ENCODE data around the gene SYDE1. TPM values are rescaled to one million over a fixed set of nuclear protein-coding genes. Genes with fewer than 3 reads are reported as not detected.

The SYDE1 gene
- total RNA-seq, 1 donor from 2014 or later, result 0.53 TPM

DNA sequence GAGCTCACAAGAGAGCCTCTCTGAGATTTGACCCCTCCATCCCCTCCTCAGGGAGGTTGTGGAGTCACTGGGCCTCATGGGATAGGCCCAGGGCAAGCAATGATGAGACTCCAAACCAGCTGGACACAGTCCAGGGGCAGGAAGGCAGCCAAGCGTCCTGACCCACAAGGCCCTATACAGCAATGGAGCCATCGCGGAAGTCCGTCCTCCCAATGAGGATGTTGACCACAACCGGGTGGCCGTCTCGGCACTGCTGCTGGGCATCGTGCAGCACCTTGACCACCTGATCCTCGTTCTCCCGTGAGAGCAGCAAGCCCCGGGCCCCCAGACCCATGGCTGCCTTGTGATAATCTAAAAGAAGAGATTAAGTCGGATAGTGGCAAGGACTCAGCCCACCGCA is 7.9 kb downstream of the SYDE1 start:
- TF ChIP-seq, protein P1, sequence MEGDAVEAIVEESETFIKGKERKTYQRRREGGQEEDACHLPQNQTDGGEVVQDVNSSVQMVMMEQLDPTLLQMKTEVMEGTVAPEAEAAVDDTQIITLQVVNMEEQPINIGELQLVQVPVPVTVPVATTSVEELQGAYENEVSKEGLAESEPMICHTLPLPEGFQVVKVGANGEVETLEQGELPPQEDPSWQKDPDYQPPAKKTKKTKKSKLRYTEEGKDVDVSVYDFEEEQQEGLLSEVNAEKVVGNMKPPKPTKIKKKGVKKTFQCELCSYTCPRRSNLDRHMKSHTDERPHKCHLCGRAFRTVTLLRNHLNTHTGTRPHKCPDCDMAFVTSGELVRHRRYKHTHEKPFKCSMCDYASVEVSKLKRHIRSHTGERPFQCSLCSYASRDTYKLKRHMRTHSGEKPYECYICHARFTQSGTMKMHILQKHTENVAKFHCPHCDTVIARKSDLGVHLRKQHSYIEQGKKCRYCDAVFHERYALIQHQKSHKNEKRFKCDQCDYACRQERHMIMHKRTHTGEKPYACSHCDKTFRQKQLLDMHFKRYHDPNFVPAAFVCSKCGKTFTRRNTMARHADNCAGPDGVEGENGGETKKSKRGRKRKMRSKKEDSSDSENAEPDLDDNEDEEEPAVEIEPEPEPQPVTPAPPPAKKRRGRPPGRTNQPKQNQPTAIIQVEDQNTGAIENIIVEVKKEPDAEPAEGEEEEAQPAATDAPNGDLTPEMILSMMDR (IDR thresholded peaks at IDR 0.05; ENCODE audit: insufficient read depth, low read length, severe bottlenecking), result no peak
- FAIRE-seq, result peak; percentile 13

GRCh38 chr19:15115762-15116615 is 8.8 kb downstream of the SYDE1 start:
- Histone ChIP-seq H3K27me3 (ENCODE audit: control insufficient read depth, insufficient read depth, low read length) (no peaks in the 10 kb centered on the region), H3K36me3 (ENCODE audit: control insufficient read depth, insufficient read depth, low read length) (peaks cover 28% of the 10 kb centered on the region), H3K4me3 (ENCODE audit: low read depth, low read length) (no peak overlapping the region)
- FAIRE-seq (no peak), DNase-seq (ENCODE audit: low read depth) (no peak)
- TF ChIP-seq, protein P1 (IDR thresholded peaks at IDR 0.05; ENCODE audit: insufficient read depth, low read length, severe bottlenecking), result no peak

More for the DNA sequence above, 7.9 kb downstream of the SYDE1 start:
- DNase-seq (ENCODE audit: low read depth), result no peak
- H3K4me3 ChIP-seq (ENCODE audit: low read depth, low read length), result no peak overlapping the region
- H3K27me3 ChIP-seq (ENCODE audit: control insufficient read depth, insufficient read depth, low read length), result no peaks in the 10 kb centered on the region
- peaks cover 24% of the 10 kb centered on the region for H3K36me3 ChIP-seq (ENCODE audit: control insufficient read depth, insufficient read depth, low read length)

DNA sequence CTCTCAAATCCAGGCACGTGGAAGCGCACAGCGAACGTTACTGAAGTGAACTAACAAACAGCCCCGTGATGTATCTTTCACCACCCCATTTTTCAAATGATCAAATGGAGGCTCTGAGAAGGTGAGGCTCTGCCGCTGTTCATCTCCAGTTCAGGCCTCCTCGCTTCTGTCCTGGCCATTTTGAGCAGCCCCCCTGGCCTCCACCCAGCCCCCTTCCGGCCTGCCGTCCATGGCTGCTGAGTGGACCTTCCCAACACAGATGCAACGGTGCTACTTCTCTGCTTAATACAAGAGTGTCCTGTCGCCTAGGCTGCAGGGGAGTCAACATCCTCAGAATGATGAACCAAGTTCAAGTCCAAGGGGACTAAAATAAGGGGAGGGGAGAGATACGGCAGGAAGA is 9.7 kb downstream of the SYDE1 start:
- no peak overlapping the region for H3K4me3 ChIP-seq (ENCODE audit: low read depth, low read length)
- no peaks in the 10 kb centered on the region for H3K27me3 ChIP-seq (ENCODE audit: control insufficient read depth, insufficient read depth, low read length)
- DNase-seq (ENCODE audit: low read depth), result no peak
- FAIRE-seq, result no peak
- peaks cover 29% of the 10 kb centered on the region for H3K36me3 ChIP-seq (ENCODE audit: control insufficient read depth, insufficient read depth, low read length)
- TF ChIP-seq, protein P1 (IDR thresholded peaks at IDR 0.05; ENCODE audit: insufficient read depth, low read length, severe bottlenecking), result no peak

- TF ChIP-seq, protein P1 (IDR thresholded peaks at IDR 0.05; ENCODE audit: insufficient read depth, low read length, severe bottlenecking), result no peak
- Histone ChIP-seq H3K36me3 (ENCODE audit: control insufficient read depth, insufficient read depth, low read length) (peaks cover 32% of the 10 kb centered on the region), H3K27me3 (ENCODE audit: control insufficient read depth, insufficient read depth, low read length) (no peaks in the 10 kb centered on the region), H3K4me3 (ENCODE audit: low read depth, low read length) (no peak overlapping the region)
- FAIRE-seq (no peak), DNase-seq (ENCODE audit: low read depth) (no peak)
Observed at GRCh38 chr19:15118248-15118647, 11.0 kb downstream of the SYDE1 start.

DNA sequence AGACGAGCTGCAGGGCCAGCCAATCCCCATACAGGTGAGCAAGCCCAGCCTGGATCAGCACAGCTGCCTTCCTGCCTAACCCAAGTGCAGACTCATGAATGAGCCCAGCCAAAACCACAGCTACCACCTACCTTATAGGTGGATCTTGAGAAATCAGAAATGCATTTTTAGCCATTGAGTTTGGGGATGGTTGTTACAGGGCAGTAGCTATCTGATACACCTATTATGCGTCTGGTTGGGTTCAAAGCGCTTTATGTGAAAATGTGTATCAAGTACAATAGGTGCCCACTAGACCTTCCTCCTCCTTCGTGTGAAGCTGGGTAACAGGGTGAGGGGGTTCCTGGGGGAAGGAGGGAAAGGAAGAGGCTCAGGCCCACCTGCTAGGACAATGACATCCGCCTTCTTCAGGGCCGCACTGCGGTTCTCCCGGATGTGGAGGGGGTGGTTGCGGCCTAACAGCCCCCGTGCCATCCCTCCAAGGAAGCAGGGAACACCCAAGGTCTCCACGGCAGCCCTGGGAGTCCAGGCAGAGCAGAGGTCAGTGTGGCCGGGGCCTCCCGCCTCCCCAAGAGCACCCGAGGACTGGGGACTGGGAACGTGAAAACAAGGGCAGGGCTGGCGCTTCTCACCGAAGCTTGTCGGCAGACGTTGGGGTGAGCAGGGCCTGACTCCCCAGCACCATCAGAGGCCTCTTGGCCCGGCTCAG is 11.7 kb downstream of the SYDE1 start:
- Histone ChIP-seq H3K36me3 (ENCODE audit: control insufficient read depth, insufficient read depth, low read length) (peaks cover 31% of the 10 kb centered on the region), H3K4me3 (ENCODE audit: low read depth, low read length) (no peak overlapping the region), H3K27me3 (ENCODE audit: control insufficient read depth, insufficient read depth, low read length) (no peaks in the 10 kb centered on the region)
- FAIRE-seq (no peak), DNase-seq (ENCODE audit: low read depth) (no peak)
- TF ChIP-seq, protein P1 (IDR thresholded peaks at IDR 0.05; ENCODE audit: insufficient read depth, low read length, severe bottlenecking), result no peak

Measured in bronchial epithelial cell (primary cell).